Measurements from ENCODE around the gene ENOX1. TPM values are rescaled to one million over a fixed set of nuclear protein-coding genes. Genes with fewer than 3 reads are reported as not detected.

Gene ENOX1
- total and polyA plus RNA-seq, 2 of the 8 experiments (the other 6 are each of a cell fraction or from before 2014, with no cell fraction given), result 0.23 to 0.37 TPM

GRCh38 chr13:43295321-43295720, 491.5 kb downstream of the ENOX1 start:
- Histone ChIP-seq H3K4ac (replicated peaks; ENCODE audit: insufficient read length, low read depth, low read length) (no peak overlapping the region), H4K5ac (ENCODE audit: insufficient read length, low read depth, low read length) (no peak overlapping the region), H2BK120ac (replicated peaks; ENCODE audit: low read depth, low read length) (no peak overlapping the region), H3K79me2 (ENCODE audit: control insufficient read depth in 1 of 2, insufficient read depth in 2 of 2, low read length in 2 of 2) (no peaks in the 10 kb centered on the region), H2AFZ (ENCODE audit: low read length) (no peak overlapping the region), H4K91ac (replicated peaks; ENCODE audit: insufficient read length, low read length) (no peak overlapping the region), H4K8ac (ENCODE audit: extremely low read depth, insufficient read depth, low read length) (no peak overlapping the region), H3K9me3 (ENCODE audit: insufficient read depth in 2 of 2, low read depth in 1 of 2, low read length in 1 of 2) (no peaks in the 10 kb centered on the region), H3K4me1 (replicated peaks in 1 of 4; ENCODE audit: control insufficient read depth in 3 of 4, insufficient read depth in 4 of 4, low read length in 3 of 4) (0 out of 7 replicates have a peak, but pooled peaks cover 0 to 2% (median 0%) of the 10 kb centered on the region in 4 experiments), H3K79me1 (ENCODE audit: low read depth, low read length) (no peaks in the 10 kb centered on the region), H3K56ac (replicated peaks; ENCODE audit: insufficient read length, low read depth, low read length) (no peak overlapping the region), H3K27ac (ENCODE audit: low read depth, low read length) (no peak overlapping the region), H4K20me1 (replicated peaks in 1 of 2; ENCODE audit: control insufficient read depth in 1 of 2, insufficient read depth in 2 of 2, low read length in 2 of 2) (no peaks in the 10 kb centered on the region), H2AK5ac (ENCODE audit: low read depth, low read length) (no peak overlapping the region), H3K23me2 (ENCODE audit: low read depth, low read length) (peaks cover 9% of the 10 kb centered on the region; the same call in 1 of the 2 replicates), H2BK15ac (ENCODE audit: low read length) (no peak overlapping the region), H2BK5ac (ENCODE audit: low read depth, low read length) (no peak overlapping the region), H2BK20ac (ENCODE audit: low read length) (no peak overlapping the region), H3K18ac (ENCODE audit: extremely low read depth, low read length) (no peak overlapping the region), H3K36me3 (ENCODE audit: control insufficient read depth in 2 of 4, insufficient read depth in 4 of 4, low read length in 3 of 4) (no peaks in the 10 kb centered on the region), H3K4me2 (ENCODE audit: insufficient read depth in 1 of 2, low read depth in 2 of 2, low read length in 2 of 2) (no peak overlapping the region), H3K14ac (ENCODE audit: insufficient read length) (no peak overlapping the region), H3K9ac (replicated peaks in 1 of 4; ENCODE audit: extremely low read depth in 1 of 4, low read depth in 3 of 4, low read length in 3 of 4) (no peak overlapping the region), H3K23ac (ENCODE audit: insufficient read length) (no peak overlapping the region), H2BK12ac (ENCODE audit: low read depth, low read length) (no peak overlapping the region), H3K4me3 (ENCODE audit: extremely low read depth in 1 of 4, insufficient read depth in 2 of 4, low read depth in 3 of 4, low read length in 4 of 4) (no peak overlapping the region), H3K27me3 (replicated peaks in 1 of 4; ENCODE audit: control insufficient read depth in 3 of 4, extremely low read depth in 1 of 4, insufficient read depth in 3 of 4, low read length in 3 of 4) (no peaks in the 10 kb centered on the region)
- WGBS, 2 experiments (ENCODE audit: extremely low coverage in 1 of 2, insufficient coverage in 1 of 2, insufficient read length in 1 of 2, insufficient replicate concordance in 2 of 2, low coverage in 1 of 2, low lambda C conversion rate in 2 of 2, missing lambda C conversion rate in 1 of 2), result 54% methylated on average over 2 of the region's 2 CpGs; no CpG with 5 or more reads in 1 of the 2 experiments
- CTCF ChIA-PET (ENCODE audit: partially characterized antibody), result interaction anchor here (1.1 kb wide), 1 partner anchor 369 kb away, joined by 4 read pairs; no protein-coding TSS in a partner anchor
- DNase-seq (ENCODE audit: low read depth in 1 of 2, low spot score in 2 of 2) (no peak), FAIRE-seq (no peak)
- TF ChIP-seq TAF1 (IDR thresholded peaks at IDR 0.05; ENCODE audit: low read depth, low read length) (no peak), ATF3 (IDR thresholded peaks at IDR 0.05; ENCODE audit: insufficient read depth, low read depth, low read length) (no peak), KDM5A (IDR thresholded peaks at IDR 0.05; ENCODE audit: low read length) (no peak), POLR2AphosphoS5 (IDR thresholded peaks at IDR 0.05; ENCODE audit: low read depth, low read length) (no peak), YY1 (IDR thresholded peaks at IDR 0.05; ENCODE audit: low read depth, low read length) (no peak), SP2 (IDR thresholded peaks at IDR 0.05; ENCODE audit: low read length) (no peak)
- POLR2A ChIA-PET (ENCODE audit: partially characterized antibody), result no interaction called here

Data from H1 (cell line).